NT2/D1 (cell line): ENCODE measurements around the gene IL17C.

ENCODE experiments used
- YY1 ChIP-seq: IDR thresholded peaks from 2 replicates; pipeline ENCODE4 v1.6.1; 2011; ENCODE audit not compliant: insufficient read length, insufficient read depth
- ZNF274 ChIP-seq: IDR thresholded peaks from 2 replicates; pipeline ENCODE4 v1.6.1; 2011; ENCODE audit warnings: mild to moderate bottlenecking, low read depth, low read length

GRCh38 chr16:88669980-88670379 is 31.6 kb downstream of the IL17C start:
- no peak for TF ChIP-seq YY1
- no peak for TF ChIP-seq ZNF274
